Body of pancreas (tissue), 4 donors: ENCODE data around the gene CACUL1. TPM values are rescaled to one million over a fixed set of nuclear protein-coding genes. Genes with fewer than 3 reads are reported as not detected.
"Not testable (repeated sequence)": the region's sequence is repeated elsewhere in the genome, so short reads cannot be mapped to it uniquely, and the experiment has no call there.

Source experiments
- ATAC-seq: fragments of 150-250 bp; one replicate; pipeline ENCODE4 v1.9.1; 2016
- DNase-seq, 4 donors: peaks; one replicate each; pipeline ENCODE4 v3.0.0-alpha.2; 2019
- H3K27ac ChIP-seq, 4 donors: fragments of 200-600 bp; sonication (generic); 1 replicate in 3 of 4; 2 replicates in 1 of 4; pipeline versions ENCODE4 v1.5.1 to v1.6.1; 2016 to 2019; ENCODE audit warnings: mild to moderate bottlenecking in 1 of 4, mixed read lengths in 1 of 4, moderate library complexity in 1 of 4
- H3K27me3 ChIP-seq, 2 donors: fragments of 200-600 bp; sonication (generic); one replicate each; pipeline ENCODE4 v1.6.0; 2016; ENCODE audit warnings: mild to moderate bottlenecking in 1 of 2
- H3K36me3 ChIP-seq, 2 donors: fragments of 200-600 bp; sonication (generic); replicated peaks in 1 of 2; 2 replicates each; pipeline ENCODE4 v1.5.1; 2016; ENCODE audit warnings: low read depth in 2 of 2; ENCODE audit not compliant: insufficient read depth in 1 of 2
- H3K4me1 ChIP-seq: fragments of 200-600 bp; sonication (generic); one replicate; pipeline ENCODE4 v1.6.0; 2016
- H3K4me3 ChIP-seq, 2 donors: fragments of 200-600 bp; sonication (generic); 1 replicate in 1 of 2; 2 replicates in 1 of 2; pipeline ENCODE4 v1.5.1; 2016 to 2019
- H3K9me3 ChIP-seq, 3 donors: fragments of 200-600 bp; sonication (generic); 1 replicate in 2 of 3; 2 replicates in 1 of 3; pipeline ENCODE4 v1.5.1; 2016
- CTCF ChIP-seq, 7 experiments: fragments of 450-650 bp in 4 of 7; fragments of 200-600 bp in 3 of 7; sonication (generic) in 3 of 7; IDR thresholded peaks; one replicate each; pipeline ENCODE4 v1.5.1; 2016 to 2019; ENCODE audit warnings: antibody characterized with exemption in 7 of 7
- POLR2A ChIP-seq, 3 donors: fragments of 450-650 bp; IDR thresholded peaks; one replicate each; pipeline ENCODE4 v1.6.1; 2016; ENCODE audit warnings: antibody characterized with exemption in 3 of 3, mild to moderate bottlenecking in 2 of 3
- WGBS, 2 donors: methylation state at CpG; one replicate each; pipeline ENCODE4 v1.1.5; 2017; 5-methylcytosine and 5-hydroxymethylcytosine counted together
- intact Hi-C: fragments of 100-400 bp; cut with DNase I; formaldehyde crosslinking; loops from one replicate; pipeline ENCODE4 v1.15.1; 2023
- total RNA-seq, 2 donors: library from RNA; depleted of rRNA; stranded (reverse); fragments of >200 nt; gene quantifications; one replicate each; pipeline ENCODE4 v1.1.0, GENCODE V29; 2016

Gene CACUL1
- total RNA-seq, 2 donors from 2014 or later = 12.9 to 16.1 TPM

- Histone ChIP-seq H3K4me1 (no peaks in the 10 kb centered on the region), H3K4me3 (no peak overlapping the region), H3K27me3 (no peaks in the 10 kb centered on the region), H3K27ac (no peak overlapping the region), H3K36me3 (no peaks in the 10 kb centered on the region), H3K9me3 (no peaks in the 10 kb centered on the region)
- TF ChIP-seq CTCF (IDR thresholded peaks at IDR 0.05) = no peak
- no peak for TF ChIP-seq POLR2A (IDR thresholded peaks at IDR 0.05)
- ATAC-seq = no peak
- intact Hi-C loops = no loop called here
- WGBS, 2 donors = 50 to 56% methylated on average over 3 of the region's 3 CpGs
- no peak for DNase-seq
Observed at GRCh38 chr10:118799777-118800176, 45.0 kb upstream of the CACUL1 start.

- ATAC-seq (no peak), DNase-seq (no peak)
- WGBS, 2 donors = 42 to 46% methylated on average over 3 of the region's 3 CpGs
- no peaks in the 10 kb centered on the region for H3K9me3 ChIP-seq
- H3K36me3 ChIP-seq = no peaks in the 10 kb centered on the region
- intact Hi-C loops = no loop called here
- no peak overlapping the region for H3K27ac ChIP-seq
- no peak for TF ChIP-seq POLR2A (IDR thresholded peaks at IDR 0.05)
- TF ChIP-seq CTCF (IDR thresholded peaks at IDR 0.05) = no peak
- no peak overlapping the region for H3K4me3 ChIP-seq
- no peaks in the 10 kb centered on the region for H3K4me1 ChIP-seq
- H3K27me3 ChIP-seq = no peaks in the 10 kb centered on the region
Observed at GRCh38 chr10:118798231-118798662, 43.5 kb upstream of the CACUL1 start.

GRCh38 chr10:118794971-118795370 lies 40.2 kb upstream of the CACUL1 start:
- ATAC-seq, H3K4me3 ChIP-seq, H3K36me3 ChIP-seq, intact Hi-C loops, DNase-seq, H3K27ac ChIP-seq, H3K9me3 ChIP-seq, H3K4me1 ChIP-seq, H3K27me3 ChIP-seq: not testable (repeated sequence)
- WGBS, 2 donors = 79 to 82% methylated on average over 6 to 7 of the region's 7 CpGs

- no peaks in the 10 kb centered on the region for H3K4me1 ChIP-seq
- no peak overlapping the region for H3K27ac ChIP-seq
- no peaks in the 10 kb centered on the region for H3K9me3 ChIP-seq
- WGBS, 2 donors = 73 to 92% methylated on average over 6 of the region's 6 CpGs
- H3K36me3 ChIP-seq = no peaks in the 10 kb centered on the region
- H3K4me3 ChIP-seq = no peak overlapping the region
- H3K27me3 ChIP-seq = no peaks in the 10 kb centered on the region
- no peak for TF ChIP-seq CTCF (IDR thresholded peaks at IDR 0.05)
- TF ChIP-seq POLR2A (IDR thresholded peaks at IDR 0.05) = peak in 1 of 3 donors; percentile 9
- DNase-seq (peak in 1 of 4 donors; percentile 41), ATAC-seq (no peak)
- intact Hi-C loops = no loop called here
Observed at GRCh38 chr10:118793545-118793944, 38.8 kb upstream of the CACUL1 start.

GRCh38 chr10:118792526-118792925 lies 37.8 kb upstream of the CACUL1 start:
- WGBS, 2 donors = 71 to 73% methylated on average over 1 of the region's 1 CpG
- Histone ChIP-seq H3K9me3 (no peaks in the 10 kb centered on the region), H3K4me3 (no peak overlapping the region), H3K4me1 (no peaks in the 10 kb centered on the region), H3K36me3 (no peaks in the 10 kb centered on the region), H3K27me3 (no peaks in the 10 kb centered on the region), H3K27ac (peak overlapping the region in 1 of 4 donors; percentile 3)
- ATAC-seq (no peak), DNase-seq (peak in 1 of 4 donors; percentile 67)
- TF ChIP-seq CTCF (IDR thresholded peaks at IDR 0.05) (no peak), POLR2A (IDR thresholded peaks at IDR 0.05) (peak in 1 of 3 donors; percentile 5)
- intact Hi-C loops = no loop called here
